HG03045 (cell line): Measurements from ENCODE around the gene CYTH1.

ENCODE experiments used
- ATAC-seq: cut with Tn5 transposase; IDR thresholded peaks from one replicate; pipeline ENCODE4 v1.9.1; 2021; ENCODE audit warnings: mild to moderate bottlenecking, moderate library complexity; ENCODE audit not compliant: unreplicated experiment

CYTH1 gene, protein sequence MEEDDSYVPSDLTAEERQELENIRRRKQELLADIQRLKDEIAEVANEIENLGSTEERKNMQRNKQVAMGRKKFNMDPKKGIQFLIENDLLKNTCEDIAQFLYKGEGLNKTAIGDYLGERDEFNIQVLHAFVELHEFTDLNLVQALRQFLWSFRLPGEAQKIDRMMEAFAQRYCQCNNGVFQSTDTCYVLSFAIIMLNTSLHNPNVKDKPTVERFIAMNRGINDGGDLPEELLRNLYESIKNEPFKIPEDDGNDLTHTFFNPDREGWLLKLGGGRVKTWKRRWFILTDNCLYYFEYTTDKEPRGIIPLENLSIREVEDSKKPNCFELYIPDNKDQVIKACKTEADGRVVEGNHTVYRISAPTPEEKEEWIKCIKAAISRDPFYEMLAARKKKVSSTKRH

DNA sequence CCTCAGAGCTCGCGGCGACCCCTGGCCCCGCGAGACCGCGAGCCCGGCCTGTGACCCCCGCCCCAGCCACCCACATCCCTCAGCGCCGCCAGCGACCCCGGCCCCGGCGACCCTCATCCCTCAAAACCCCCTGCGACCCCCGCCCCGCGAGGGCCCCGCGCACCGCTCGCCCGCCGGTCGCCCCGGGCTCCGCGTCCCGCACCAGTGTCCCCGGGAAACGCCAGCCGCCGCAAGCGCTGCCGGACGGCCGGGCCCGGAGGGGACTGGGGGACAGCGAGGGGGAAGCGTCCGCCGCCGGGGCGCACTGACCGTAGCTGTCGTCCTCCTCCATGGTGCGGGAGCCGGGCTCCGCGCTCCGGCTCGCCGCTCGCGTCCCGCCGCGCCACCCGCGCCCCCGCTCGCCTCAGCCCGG, at the start of gene CYTH1:
CYTH1 (minus strand) TSS at position 381 of the 412 bp plus-strand sequence; CDS start at position 331, 50 bp downstream.
- peak; percentile 19 for ATAC-seq

GRCh38 chr17:78829477-78829876, 47.4 kb upstream of the CYTH1 start:
- no peak for ATAC-seq

DNA sequence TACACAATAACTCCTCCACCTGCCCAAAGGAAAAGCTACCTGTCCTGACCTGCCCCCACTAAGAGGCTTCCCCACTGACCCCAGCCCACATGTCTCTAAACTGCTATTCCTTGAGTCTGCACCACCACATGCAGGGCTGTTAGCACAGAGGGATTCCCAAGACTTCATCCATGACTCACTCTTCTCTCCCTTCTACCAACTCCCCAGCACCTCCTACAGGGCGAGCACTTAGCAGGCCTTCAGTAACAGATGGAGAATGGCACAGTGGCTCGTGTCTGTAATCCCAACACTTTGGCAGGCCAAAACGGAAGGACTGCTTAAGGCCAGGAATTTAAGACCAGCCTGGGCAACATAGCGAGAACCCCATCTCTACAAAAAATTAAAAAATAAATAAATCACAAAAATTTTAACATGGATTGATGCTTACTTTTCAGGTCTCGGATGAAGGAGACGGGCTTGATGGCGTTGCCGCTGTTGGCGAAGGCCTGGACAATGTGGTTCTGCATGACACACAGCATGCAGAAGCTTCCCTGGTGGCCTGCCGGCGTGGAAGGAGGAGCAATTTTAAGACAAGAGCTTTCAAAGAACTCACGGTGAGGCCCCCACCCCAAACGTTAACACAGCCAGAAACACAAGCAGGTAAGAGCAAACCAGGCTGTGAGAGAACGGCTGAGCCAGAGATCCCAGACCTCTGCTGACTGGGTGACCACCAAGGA, 46.6 kb upstream of the CYTH1 start:
- no peak for ATAC-seq

DNA sequence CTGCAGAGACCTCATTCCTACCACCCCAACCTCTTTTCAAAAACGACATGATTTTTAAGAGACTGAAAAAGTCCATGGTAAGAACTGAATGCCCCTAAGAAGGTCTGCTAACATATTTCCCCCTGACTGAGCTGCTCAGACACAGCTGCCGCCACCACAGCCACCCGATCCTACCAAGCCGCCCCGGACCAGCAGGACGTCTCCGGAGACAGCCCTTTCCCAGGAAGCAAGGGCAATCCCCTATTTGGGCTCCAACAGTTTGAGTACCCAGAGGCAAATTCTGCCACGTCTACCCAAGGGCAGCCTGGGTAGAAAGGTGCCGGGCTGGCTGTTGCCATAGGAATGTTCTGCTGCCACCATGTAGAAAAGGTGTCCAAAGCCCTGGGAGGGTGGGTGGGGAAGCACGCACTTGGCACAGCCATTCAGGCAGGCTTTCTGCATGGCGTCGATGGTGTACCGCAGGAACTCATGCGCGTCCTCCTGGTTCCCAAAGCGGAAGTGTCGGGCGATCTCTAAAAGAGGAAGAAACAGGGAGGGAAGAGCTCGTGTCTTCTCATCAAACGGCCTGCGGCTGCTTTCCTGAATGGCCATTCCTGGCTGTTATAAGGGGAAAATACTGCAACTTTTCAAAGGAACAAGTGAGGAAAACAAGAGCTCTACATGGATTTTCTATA, 44.9 kb upstream of the CYTH1 start:
- ATAC-seq: no peak

GRCh38 chr17:78826421-78826820, 44.3 kb upstream of the CYTH1 start:
- ATAC-seq: no peak

DNA sequence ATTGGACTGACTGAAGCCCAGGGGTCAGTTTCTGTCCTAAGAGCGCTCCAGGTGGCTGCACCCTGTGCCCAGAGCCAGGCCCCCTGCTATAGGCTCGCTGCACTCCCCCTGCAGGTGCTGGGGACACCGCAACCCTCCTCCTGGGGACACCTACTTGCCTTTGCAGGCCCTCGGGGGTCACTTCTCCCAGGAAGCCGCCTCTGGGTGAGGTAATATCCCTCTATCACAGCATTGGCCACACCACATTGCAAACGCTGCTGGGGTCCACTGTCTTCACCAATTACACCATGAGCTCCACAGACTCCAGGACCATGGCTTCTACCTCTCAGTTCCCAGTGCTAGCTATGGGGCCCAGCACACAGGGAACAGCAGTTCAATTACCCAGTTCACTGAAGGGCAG, 43.6 kb upstream of the CYTH1 start:
- no peak for ATAC-seq

DNA sequence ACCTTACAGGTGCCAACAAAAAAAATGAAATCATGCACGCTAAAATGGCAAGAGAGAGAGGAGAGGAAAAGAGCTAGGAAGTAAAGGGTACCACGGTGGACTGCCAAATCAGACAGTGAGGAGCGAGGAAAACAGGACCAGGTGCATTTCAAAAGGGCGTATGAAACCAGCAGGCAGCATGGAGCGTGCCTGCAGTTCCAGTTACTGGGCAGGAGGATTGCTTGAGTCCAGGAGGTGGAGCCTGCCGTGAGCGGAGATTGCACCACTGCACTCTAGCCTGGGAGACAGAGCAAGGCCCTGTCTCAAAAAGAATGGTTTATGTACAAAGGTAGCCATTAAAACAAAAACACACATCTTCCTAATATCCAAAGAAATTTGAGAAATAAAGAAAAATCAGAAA, 42.2 kb upstream of the CYTH1 start:
- no peak for ATAC-seq

DNA sequence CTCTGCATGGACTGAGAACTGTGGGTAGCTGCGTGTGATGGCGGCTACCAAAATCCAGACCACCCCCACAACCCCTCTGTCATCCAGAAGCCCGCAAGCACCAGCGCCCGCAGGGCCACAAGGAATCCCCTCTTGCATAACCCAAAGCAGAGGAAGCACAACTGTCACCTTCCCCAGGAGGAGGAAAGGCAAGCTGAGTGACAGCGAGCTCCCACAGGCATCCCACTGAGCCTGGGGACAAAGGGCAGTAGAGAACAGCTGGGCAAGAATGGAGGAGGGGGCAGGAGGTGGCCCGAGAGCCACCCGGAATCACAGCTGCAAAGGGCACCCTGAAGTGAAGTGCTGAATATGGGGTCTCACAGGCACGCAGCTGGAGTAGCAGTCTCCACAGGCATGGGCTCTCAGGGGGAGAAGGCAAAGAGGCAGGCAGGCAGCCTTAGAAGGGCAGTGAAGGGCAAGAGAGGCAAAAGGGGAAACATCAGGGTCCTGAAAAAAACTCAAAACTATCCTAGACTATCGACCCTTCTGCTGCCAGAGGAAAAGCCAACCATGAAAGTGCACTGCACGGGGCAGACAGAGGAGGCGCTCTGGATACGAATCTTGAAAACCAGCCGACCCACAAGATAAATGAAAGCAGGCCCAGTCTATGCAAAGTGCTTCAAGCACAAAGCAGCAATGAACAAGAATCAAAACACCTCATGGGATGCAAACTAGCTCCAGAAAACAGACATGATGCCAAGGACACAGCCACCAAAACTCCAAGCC, 41.4 kb upstream of the CYTH1 start:
- no peak for ATAC-seq

DNA sequence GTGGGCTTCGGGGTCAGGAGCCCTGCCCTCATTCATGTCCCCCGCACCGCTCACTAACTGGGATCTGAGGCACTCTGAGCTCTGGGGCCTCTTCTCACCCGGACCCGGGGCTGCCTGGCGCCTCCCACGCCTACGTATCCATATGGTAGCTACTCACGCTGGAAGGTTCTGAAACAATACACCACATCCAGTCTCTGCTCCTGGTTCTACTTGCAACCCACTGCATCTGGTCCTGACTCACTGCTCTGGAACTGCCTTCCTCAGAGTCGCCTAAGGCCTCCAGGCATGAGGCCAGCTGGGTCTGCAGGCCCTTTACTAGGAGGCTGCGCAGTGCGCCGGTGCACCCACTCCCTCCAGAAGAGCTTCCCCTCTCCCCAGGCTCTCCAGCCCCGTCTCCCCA, 40.5 kb upstream of the CYTH1 start:
- ATAC-seq: no peak

DNA sequence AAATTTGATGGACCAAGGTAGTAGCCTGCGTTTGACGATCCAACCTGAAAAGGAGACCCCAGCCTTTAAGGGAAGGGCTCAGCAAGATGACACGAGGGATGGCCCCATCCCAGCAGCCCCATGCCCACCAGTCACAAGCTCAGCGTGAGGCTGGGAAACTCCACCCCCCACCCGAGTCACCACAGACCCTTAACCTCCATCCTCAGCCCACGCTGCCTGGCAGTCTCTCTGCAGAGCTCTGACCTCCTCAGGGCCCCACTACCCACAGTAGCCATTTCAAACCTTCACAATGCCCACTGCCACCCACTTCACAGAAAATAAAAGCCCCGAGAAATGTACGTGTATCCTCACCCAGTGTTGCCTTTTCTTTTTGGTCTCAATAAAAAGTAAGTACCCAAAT, 39.9 kb upstream of the CYTH1 start:
- ATAC-seq: no peak

- no peak for ATAC-seq
Measured at GRCh38 chr17:78820841-78821240, 38.8 kb upstream of the CYTH1 start.

DNA sequence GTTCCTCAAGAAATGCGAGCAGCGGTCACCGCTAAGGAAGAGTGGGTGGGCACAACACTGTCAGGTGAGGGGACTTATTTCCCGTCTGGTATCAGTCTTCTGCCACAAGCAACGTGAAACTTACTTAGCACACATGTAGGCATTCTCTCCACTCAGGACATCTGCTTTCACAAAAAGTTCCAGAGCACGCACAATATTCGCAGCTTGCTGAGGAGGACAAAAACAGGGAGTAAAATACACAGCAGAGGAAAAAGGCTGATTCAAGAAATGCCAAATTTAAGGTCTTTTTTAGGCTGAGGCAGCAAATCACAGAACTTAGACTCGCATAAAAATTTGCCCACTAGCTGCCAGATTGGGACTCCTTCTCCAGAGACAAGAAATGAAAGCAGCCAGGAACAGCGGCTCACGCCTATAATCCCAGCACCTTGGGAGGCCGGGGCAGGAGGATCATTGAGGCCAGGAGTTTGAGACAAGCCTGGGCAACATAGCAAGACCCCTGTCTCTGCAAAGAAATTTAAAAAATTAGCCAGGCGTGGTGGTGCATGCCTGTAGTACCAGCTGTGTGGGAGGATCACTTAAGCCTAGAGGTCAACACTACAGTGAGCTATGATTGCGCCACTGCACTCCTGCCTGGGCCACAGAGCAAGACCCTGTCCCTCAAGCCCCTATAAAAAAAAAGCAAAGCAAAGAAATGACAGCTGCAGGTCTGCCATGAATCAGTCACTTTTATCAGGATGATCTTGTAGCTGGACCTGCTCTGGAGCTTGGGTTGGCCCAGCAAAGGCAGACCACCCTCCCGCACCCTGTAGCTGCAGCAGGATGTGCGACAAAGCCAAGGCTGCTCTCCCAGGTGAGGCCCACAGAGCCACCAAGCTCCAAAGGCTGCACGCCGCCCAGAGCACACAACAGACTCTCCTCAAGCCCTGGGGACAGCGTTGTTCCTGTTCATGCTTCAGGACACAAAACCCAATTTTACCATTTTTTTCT, 38.0 kb upstream of the CYTH1 start:
- ATAC-seq: no peak

DNA sequence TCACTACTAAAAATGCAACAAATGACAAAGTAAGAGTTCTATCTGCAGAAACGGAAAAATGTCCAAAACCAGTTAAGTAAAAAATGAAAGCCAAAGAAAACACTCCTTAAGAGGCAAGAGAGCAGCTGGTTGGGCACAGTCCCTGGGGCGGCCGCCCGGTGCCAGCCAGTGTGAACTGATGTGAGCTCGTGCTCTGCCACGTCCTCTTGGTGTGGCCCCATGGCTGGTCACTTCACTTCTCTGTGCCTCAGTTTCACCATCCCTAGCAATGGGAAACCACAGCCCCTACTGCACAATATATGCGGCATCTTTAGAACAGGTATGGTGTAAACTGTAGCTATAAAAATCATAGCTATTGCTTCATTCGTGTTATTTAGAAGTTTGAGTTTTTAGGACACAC, 37.3 kb upstream of the CYTH1 start:
- ATAC-seq: no peak

- no peak for ATAC-seq
Measured at GRCh38 chr17:78818932-78819331, 36.9 kb upstream of the CYTH1 start.

DNA sequence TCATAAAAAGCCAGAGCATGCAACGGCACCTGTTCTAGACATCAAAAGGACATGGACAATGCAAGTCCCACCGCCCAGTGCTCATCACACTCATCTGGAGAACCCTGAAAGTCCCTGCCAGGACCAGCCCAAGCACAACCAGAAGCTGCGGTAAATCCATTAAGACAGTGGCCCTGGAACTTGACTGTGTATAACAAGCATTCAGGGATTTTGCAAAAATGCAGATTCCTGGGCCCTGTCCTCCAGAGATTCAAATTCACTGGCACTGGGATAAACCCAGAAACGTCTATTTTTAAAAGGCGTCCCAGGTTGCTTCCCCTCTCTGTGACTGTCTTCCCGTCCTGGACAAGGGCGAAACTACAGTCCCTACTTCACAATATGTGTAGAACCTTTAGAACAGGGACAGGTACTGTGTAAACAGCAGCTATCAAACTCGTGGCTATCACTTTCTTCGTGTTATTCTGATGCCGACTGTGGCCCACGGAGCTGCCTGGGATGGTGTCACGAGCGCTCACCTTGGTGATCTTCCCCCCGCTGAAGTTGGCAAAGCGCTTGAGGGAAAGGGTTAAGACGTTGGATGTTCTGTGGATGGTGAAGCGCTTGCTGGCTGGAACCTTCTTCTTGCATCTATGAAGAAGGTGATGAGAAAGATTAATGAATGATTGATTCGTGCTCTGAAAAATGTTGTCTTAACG, 36.2 kb upstream of the CYTH1 start:
- no peak for ATAC-seq

- no peak for ATAC-seq
Measured at GRCh38 chr17:78817123-78817522, 35.0 kb upstream of the CYTH1 start.

GRCh38 chr17:78815696-78816095, 33.6 kb upstream of the CYTH1 start:
- ATAC-seq: no peak

DNA sequence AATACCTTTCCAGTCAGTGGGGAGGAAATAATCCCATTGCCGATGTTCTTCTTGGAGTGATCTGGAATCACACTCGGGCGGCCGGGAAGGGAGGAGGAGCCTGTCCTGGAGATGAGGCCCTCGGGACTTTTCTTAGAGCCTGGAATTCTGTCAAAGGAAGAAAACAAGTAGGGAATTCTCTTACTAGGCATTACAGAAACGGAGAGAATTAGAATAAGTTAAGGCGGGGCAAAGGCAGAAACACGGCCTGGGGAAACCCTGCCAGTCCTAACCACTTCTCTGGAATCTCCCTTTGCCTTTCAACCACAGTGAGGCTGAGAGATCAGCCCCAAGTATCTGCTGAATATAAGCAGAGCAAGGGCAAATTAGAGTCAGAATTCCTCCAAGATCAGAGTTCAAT, 30.8 kb upstream of the CYTH1 start:
- no peak for ATAC-seq

DNA sequence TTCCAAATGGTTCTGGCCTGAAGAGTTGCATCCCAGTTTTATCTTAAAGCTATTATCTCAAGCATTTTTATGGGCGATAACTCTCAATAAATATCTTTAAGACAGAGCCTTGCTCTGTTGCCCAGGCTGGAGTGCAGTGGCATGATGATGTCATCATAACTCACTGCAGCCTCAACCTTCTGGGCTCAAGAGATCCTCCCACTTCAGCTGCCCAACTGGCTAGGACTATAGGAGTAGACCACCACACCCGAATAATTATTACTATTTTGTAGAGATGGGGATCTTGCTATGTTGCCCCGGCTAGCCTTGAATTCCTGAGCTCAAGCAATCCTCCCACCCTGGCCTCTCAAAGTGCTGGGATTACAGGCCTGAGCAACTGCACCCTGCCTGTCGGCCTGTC, 26.1 kb upstream of the CYTH1 start:
- no peak for ATAC-seq
